ENCODE data around the gene TGM3.

TGM3 gene

DNA sequence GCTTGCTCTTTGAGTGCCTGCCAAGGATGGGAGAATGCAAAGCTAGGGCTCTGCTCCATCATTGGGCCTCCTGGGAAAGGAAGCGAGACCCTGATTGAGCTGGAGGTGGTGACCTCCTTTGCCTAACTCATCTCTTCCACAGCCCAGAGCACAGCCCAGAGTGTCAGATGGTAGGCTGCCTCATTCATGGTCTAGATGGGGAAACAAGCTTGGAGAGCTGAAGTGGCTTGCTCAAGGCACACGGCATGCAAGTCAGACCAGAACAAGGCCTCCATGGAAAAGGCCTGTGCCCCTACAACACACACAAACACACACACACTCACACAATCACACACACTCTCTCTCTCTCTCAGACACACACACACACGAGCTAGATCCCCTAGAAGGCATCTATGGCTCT is 17.5 kb downstream of the TGM3 start:
- no peaks in the 10 kb centered on the region for H3K4me1 ChIP-seq (ENCODE audit: insufficient read depth, low read length, severe bottlenecking)
- H3K9ac ChIP-seq (ENCODE audit: low read length), result no peak overlapping the region
- no peaks in the 10 kb centered on the region for H3K9me2 ChIP-seq (ENCODE audit: low read depth, low read length)
- H3K4me2 ChIP-seq (ENCODE audit: low read length), result no peak overlapping the region
- H3K36me3 ChIP-seq (ENCODE audit: insufficient read depth, low read length), result no peaks in the 10 kb centered on the region
- peaks cover 6% of the 10 kb centered on the region; the same call in 1 of the 2 replicates for H3K27me3 ChIP-seq (ENCODE audit: insufficient read depth, low read length)
- H3K27ac ChIP-seq (ENCODE audit: low read depth, low read length, poor library complexity, severe bottlenecking), result no peak overlapping the region
- H3K9me3 ChIP-seq (ENCODE audit: low read length), result no peaks in the 10 kb centered on the region
- H2AFZ ChIP-seq (ENCODE audit: low read length), result no peak overlapping the region
- no peaks in the 10 kb centered on the region for H3K79me2 ChIP-seq (ENCODE audit: insufficient read depth, low read length)
- no peaks in the 10 kb centered on the region for H3F3A ChIP-seq (ENCODE audit: insufficient read depth, low read length)
- TF ChIP-seq EZH2 (IDR thresholded peaks at IDR 0.05; ENCODE audit: borderline replicate concordance, low read length), result no peak
- no peak for TF ChIP-seq CTCF (IDR thresholded peaks at IDR 0.05; ENCODE audit: low read length)
- H3K4me3 ChIP-seq (ENCODE audit: low read depth, low read length, poor library complexity, severe bottlenecking), result no peak overlapping the region
- no peaks in the 10 kb centered on the region for H4K20me1 ChIP-seq (ENCODE audit: insufficient read depth, low read length)

GRCh38 chr20:2314759-2315439 is 19.1 kb downstream of the TGM3 start:
- TF ChIP-seq EZH2 (IDR thresholded peaks at IDR 0.05; ENCODE audit: borderline replicate concordance, low read length), result no peak
- TF ChIP-seq CTCF (IDR thresholded peaks at IDR 0.05; ENCODE audit: low read length), result no peak
- Histone ChIP-seq H3K9ac (ENCODE audit: low read length) (no peak overlapping the region), H3K4me2 (ENCODE audit: low read length) (no peak overlapping the region), H3K27me3 (ENCODE audit: insufficient read depth, low read length) (peaks cover 4% of the 10 kb centered on the region; the same call in 1 of the 2 replicates), H3K9me3 (ENCODE audit: low read length) (no peaks in the 10 kb centered on the region), H3K79me2 (ENCODE audit: insufficient read depth, low read length) (no peaks in the 10 kb centered on the region), H3F3A (ENCODE audit: insufficient read depth, low read length) (no peaks in the 10 kb centered on the region), H2AFZ (ENCODE audit: low read length) (no peak overlapping the region), H3K27ac (ENCODE audit: low read depth, low read length, poor library complexity, severe bottlenecking) (no peak overlapping the region), H3K9me2 (ENCODE audit: low read depth, low read length) (no peaks in the 10 kb centered on the region), H3K4me3 (ENCODE audit: low read depth, low read length, poor library complexity, severe bottlenecking) (no peak overlapping the region), H3K4me1 (ENCODE audit: insufficient read depth, low read length, severe bottlenecking) (no peaks in the 10 kb centered on the region), H3K36me3 (ENCODE audit: insufficient read depth, low read length) (no peaks in the 10 kb centered on the region), H4K20me1 (ENCODE audit: insufficient read depth, low read length) (no peaks in the 10 kb centered on the region)

DNA sequence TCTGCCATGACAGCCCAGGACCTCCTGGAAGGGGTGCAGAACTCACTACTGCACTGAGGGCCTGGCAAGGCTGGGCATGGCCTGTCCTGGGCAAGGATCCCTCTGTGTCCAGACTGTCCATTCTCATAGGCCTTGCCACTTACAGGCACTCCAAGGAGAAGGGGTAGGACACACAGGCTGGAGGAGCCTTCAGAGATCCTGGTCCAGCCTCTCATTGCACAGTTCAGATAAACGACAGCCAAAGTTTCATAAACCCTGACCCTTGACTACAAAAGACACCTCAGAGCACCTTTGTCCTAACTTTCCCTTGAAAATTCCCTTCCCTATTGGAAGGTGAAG is 19.6 kb downstream of the TGM3 start:
- H3K27ac ChIP-seq (ENCODE audit: low read depth, low read length, poor library complexity, severe bottlenecking), result no peak overlapping the region
- H3K27me3 ChIP-seq (ENCODE audit: insufficient read depth, low read length), result no peaks in the 10 kb centered on the region; the same call in 1 of the 2 replicates
- H3K36me3 ChIP-seq (ENCODE audit: insufficient read depth, low read length), result no peaks in the 10 kb centered on the region
- TF ChIP-seq CTCF (IDR thresholded peaks at IDR 0.05; ENCODE audit: low read length) (no peak), EZH2 (IDR thresholded peaks at IDR 0.05; ENCODE audit: borderline replicate concordance, low read length) (no peak)
- no peaks in the 10 kb centered on the region for H3K79me2 ChIP-seq (ENCODE audit: insufficient read depth, low read length)
- H3K4me3 ChIP-seq (ENCODE audit: low read depth, low read length, poor library complexity, severe bottlenecking), result no peak overlapping the region
- H3K9ac ChIP-seq (ENCODE audit: low read length), result no peak overlapping the region
- H3F3A ChIP-seq (ENCODE audit: insufficient read depth, low read length), result no peaks in the 10 kb centered on the region
- H4K20me1 ChIP-seq (ENCODE audit: insufficient read depth, low read length), result no peaks in the 10 kb centered on the region
- no peaks in the 10 kb centered on the region for H3K9me3 ChIP-seq (ENCODE audit: low read length)
- no peak overlapping the region for H2AFZ ChIP-seq (ENCODE audit: low read length)
- no peaks in the 10 kb centered on the region for H3K4me1 ChIP-seq (ENCODE audit: insufficient read depth, low read length, severe bottlenecking)
- no peaks in the 10 kb centered on the region for H3K9me2 ChIP-seq (ENCODE audit: low read depth, low read length)
- H3K4me2 ChIP-seq (ENCODE audit: low read length), result no peak overlapping the region
